Measurements from ENCODE around the gene GALNT9. TPM values are rescaled to one million over a fixed set of nuclear protein-coding genes. Genes with fewer than 3 reads are reported as not detected.

GALNT9 gene
- total RNA-seq, 6 donors from 2014 or later: 0.26 TPM; not detected in 5

- WGBS, 2 donors: 86 to 87% methylated on average over 3 to 18 of the region's 23 CpGs
- DNase-seq: peak in 1 of 2 donors; percentile 66
Observed at GRCh38 chr12:132201391-132202120, 127.8 kb downstream of the GALNT9 start.

GRCh38 chr12:132200800-132201199 is 128.6 kb downstream of the GALNT9 start:
- no peak for ATAC-seq (ENCODE audit: low FRiP score in 2 of 2)
- TF ChIP-seq CTCF (IDR thresholded peaks at IDR 0.05) (no peak), POLR2AphosphoS5 (IDR thresholded peaks at IDR 0.05) (no peak), EP300 (IDR thresholded peaks at IDR 0.05) (no peak), POLR2A (IDR thresholded peaks at IDR 0.05) (no peak)
- Histone ChIP-seq H3K27ac (no peak overlapping the region), H3K36me3 (no peaks in the 10 kb centered on the region), H3K27me3 (peaks cover 0 to 16% (median 7%) of the 10 kb centered on the region in 4 donors), H3K4me3 (no peak overlapping the region), H3K9me3 (no peaks in the 10 kb centered on the region), H3K4me1 (peaks cover 4 to 12% (median 5%) of the 10 kb centered on the region in 4 donors)
- WGBS, 2 donors: 76 to 81% methylated on average over 19 of the region's 19 CpGs
- peak in 1 of 2 donors; percentile 72 for DNase-seq

More at GRCh38 chr12:132201391-132202120, 127.8 kb downstream of the GALNT9 start:
- no peaks in the 10 kb centered on the region for H3K9me3 ChIP-seq
- peaks cover 4 to 12% (median 5%) of the 10 kb centered on the region in 4 donors for H3K4me1 ChIP-seq
- no peak for ATAC-seq (ENCODE audit: low FRiP score in 2 of 2)
- H3K36me3 ChIP-seq: no peaks in the 10 kb centered on the region
- H3K27me3 ChIP-seq: peaks cover 0 to 22% (median 7%) of the 10 kb centered on the region in 4 donors
- no peak overlapping the region for H3K27ac ChIP-seq
- no peak overlapping the region for H3K4me3 ChIP-seq
- TF ChIP-seq POLR2AphosphoS5 (IDR thresholded peaks at IDR 0.05) (no peak), POLR2A (IDR thresholded peaks at IDR 0.05) (no peak), CTCF (IDR thresholded peaks at IDR 0.05) (no peak)

- peaks cover 0 to 2% (median 0%) of the 10 kb centered on the region in 4 donors for H3K4me1 ChIP-seq
- H3K9me3 ChIP-seq: no peaks in the 10 kb centered on the region
- no peak for ATAC-seq (ENCODE audit: low FRiP score in 2 of 2)
- H3K27ac ChIP-seq: no peak overlapping the region
- DNase-seq: peak in 1 of 2 donors; percentile 61
- 68 to 88% methylated on average over 4 to 18 of the region's 24 CpGs for WGBS, 2 donors
- H3K4me3 ChIP-seq: no peak overlapping the region
- peaks cover 0 to 6% (median 3%) of the 10 kb centered on the region in 4 donors for H3K27me3 ChIP-seq
- TF ChIP-seq POLR2AphosphoS5 (IDR thresholded peaks at IDR 0.05) (no peak), CTCF (IDR thresholded peaks at IDR 0.05) (no peak), EP300 (IDR thresholded peaks at IDR 0.05) (no peak), POLR2A (IDR thresholded peaks at IDR 0.05) (no peak)
- no peaks in the 10 kb centered on the region for H3K36me3 ChIP-seq
Observed at GRCh38 chr12:132199526-132200319, 129.7 kb downstream of the GALNT9 start.

GRCh38 chr12:132199101-132199500 is 130.3 kb downstream of the GALNT9 start:
- TF ChIP-seq POLR2A (IDR thresholded peaks at IDR 0.05) (no peak), POLR2AphosphoS5 (IDR thresholded peaks at IDR 0.05) (no peak), CTCF (IDR thresholded peaks at IDR 0.05) (no peak), EP300 (IDR thresholded peaks at IDR 0.05) (no peak)

More at GRCh38 chr12:132199101-132199500, 130.3 kb downstream of the GALNT9 start:
- DNase-seq: peak in 1 of 2 donors; percentile 80
- ATAC-seq (ENCODE audit: low FRiP score in 2 of 2): no peak
- no peak overlapping the region for H3K27ac ChIP-seq
- H3K27me3 ChIP-seq: peaks cover 0 to under 1% (median 0%) of the 10 kb centered on the region in 4 donors
- no peaks in the 10 kb centered on the region for H3K4me1 ChIP-seq
- WGBS, 2 donors: 79% methylated on average over 12 to 18 of the region's 18 CpGs
- H3K4me3 ChIP-seq: no peak overlapping the region
- no peaks in the 10 kb centered on the region for H3K36me3 ChIP-seq
- peaks cover 0 to 5% (median 2%) of the 10 kb centered on the region in 4 donors for H3K9me3 ChIP-seq
